HG02973 (cell line): ENCODE measurements around the gene PLP1.

Source experiments
- ATAC-seq: cut with Tn5 transposase; IDR thresholded peaks from one replicate; pipeline ENCODE4 v1.9.1; 2021; ENCODE audit warnings: moderate library complexity; ENCODE audit not compliant: unreplicated experiment

PLP1 gene

GRCh38 chrX:103823591-103823990 lies 47.0 kb downstream of the PLP1 start:
- no peak for ATAC-seq

GRCh38 chrX:103825881-103826280 lies 49.2 kb downstream of the PLP1 start:
- no peak for ATAC-seq

- ATAC-seq = no peak
These were observed 51.9 kb downstream of the PLP1 start for GRCh38 chrX:103828529-103828928.

GRCh38 chrX:103830848-103831247 lies 54.2 kb downstream of the PLP1 start:
- no peak for ATAC-seq

GRCh38 chrX:103831342-103831802 lies 54.7 kb downstream of the PLP1 start:
- ATAC-seq = peak; percentile 28

- peak; percentile 95 for ATAC-seq
These were observed 55.3 kb downstream of the PLP1 start, which contains the start of gene RAB9B for GRCh38 chrX:103831803-103832544. TSS of gene RAB9B (minus strand) at chrX:103832257. CDS start at chrX:103825784, 6,473 bp downstream.

- no peak for ATAC-seq
These were observed 62.8 kb downstream of the PLP1 start for GRCh38 chrX:103839404-103839803.
